SKM-1 (cell line): ENCODE results near the gene KCNG2.

Experiments used
- DNase-seq: peaks from one replicate; lab custom pipeline; 2025; ENCODE audit not compliant: unreplicated experiment; lab: John Stamatoyannopoulos, UW

The KCNG2 gene

DNA sequence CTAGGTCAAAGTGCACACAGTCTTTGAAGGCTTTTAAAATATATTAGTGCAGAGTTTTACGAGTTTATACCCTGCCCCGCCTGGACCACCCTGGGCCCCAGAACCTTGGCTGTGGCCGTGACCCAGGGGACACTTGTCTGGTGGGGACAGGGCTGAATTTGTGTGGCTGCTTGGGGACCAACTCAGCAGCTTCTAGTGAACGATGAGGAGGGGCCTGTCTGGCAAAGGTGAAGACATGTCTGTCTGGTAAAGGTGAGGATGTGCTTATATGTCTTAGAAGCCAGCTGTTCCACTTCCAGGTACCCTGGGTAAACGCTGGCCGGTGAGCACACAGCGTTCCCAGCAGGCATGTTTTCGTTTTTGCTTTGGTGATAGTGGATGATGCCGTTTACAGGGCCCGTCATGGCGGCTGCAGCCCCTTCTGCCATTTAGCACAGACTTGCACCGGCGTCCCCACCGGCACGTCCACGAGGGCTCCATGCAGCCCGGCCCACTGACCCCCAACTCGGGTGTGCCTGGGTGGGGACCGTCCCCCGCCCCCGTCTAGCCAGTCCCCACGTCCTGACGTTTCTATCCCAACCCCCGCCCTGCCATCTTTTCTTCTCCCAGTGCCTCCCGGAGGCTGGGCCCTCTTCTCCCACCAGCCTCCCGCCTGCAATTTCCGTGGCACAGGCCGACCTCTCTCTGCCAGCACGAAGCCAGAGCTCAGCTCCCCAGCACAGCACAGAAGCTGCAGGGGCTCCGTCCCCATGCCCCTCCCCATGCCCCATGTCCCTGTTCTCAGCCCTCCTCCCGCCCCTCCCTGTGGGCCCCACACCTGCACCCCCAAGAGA is 85.9 kb downstream of the KCNG2 start:
- no peak for DNase-seq

DNA sequence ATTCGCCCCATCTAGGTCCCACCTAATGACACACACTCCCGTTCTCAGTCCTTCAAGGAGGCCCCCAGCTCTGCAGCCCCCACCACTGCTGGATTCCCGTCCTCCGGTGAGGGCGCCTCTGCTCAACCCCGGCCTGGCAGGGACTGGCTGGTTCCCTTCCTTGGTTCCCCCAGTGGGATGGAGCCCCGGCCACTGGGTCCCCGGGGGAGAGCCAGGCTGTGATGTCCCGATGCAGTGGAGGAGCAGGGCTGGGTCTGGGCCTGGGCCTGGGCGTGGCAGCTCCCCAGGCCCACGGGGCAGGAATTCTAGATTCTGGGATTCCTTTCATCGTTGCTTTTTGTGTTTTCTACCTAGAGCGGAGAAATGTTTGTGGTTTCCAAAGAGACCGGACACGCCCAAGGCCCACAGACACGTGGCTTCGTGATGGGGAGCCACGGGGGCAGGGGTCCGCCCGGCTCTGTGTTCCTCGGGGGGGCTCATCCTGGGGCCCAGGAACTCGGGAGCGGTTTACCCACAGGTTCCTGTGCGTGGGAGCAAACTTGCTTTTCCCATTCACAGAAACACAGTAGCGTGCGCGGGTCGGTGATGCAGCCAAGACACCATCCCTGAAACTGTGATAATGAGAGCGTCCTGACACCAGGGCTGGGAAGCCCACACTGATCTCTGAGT is 86.7 kb downstream of the KCNG2 start:
- DNase-seq = no peak

GRCh38 chr18:79884963-79885728 is 87.4 kb downstream of the KCNG2 start:
- no peak for DNase-seq

DNA sequence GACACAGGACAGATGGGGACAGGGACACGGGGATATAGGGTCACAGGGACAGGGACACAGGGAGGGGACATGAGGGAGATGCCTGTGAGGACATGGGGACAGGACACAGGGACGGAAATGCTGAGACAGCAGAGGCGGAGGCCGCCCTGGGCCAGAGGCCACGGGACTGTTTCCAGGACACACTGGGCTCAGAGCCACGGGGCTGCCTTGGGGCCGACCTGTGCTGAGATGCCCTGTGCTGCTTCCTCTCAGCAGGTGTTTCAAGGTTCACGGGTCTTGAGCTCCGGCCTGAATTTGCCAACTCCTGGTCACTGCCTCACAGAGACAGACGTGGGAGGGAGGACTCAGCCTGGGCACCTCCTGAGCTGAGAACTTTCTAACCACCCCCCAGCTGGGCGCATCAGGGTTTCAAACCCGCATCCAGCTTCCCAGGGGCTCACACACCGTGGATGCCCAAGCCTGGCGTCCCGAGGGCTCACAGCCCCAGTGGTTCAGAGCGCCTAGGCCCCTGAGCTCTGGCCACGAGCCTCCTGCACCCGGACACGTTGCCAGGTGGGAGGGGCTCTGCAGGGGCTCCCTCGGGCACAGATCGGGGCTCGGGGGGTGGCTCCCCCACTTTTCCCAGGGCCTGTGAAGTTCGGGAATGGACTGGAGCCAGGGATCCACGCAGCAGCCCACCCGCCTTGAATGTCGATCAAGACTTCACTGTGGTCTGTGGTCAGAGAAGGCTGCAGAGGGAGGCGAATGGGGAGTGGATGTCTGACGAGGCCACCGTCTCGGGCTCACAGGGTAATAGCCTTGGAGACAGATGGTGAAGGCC is 89.7 kb downstream of the KCNG2 start:
- DNase-seq = no peak

DNA sequence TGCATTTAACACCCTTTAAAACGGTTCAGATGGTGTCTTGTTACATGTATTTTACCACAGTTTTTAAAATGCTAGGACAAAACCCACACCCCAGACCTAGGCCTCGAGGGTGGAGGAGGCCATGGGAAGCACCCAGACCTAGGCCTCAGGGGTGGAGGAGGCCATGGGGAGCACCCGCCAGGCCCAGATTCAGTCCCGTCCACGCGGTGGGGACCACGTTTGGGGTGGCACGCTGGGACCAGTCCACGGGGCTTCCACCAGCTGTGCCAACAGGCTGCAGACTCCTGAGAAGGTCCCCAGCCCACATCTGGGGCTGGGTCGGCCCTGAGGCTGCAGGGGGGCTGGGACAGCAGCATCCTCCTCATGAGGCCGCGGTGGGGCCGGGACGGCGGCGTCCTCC is 90.3 kb downstream of the KCNG2 start:
- DNase-seq = no peak

- no peak for DNase-seq
These were observed 91.8 kb downstream of the KCNG2 start for GRCh38 chr18:79889569-79889968.

DNA sequence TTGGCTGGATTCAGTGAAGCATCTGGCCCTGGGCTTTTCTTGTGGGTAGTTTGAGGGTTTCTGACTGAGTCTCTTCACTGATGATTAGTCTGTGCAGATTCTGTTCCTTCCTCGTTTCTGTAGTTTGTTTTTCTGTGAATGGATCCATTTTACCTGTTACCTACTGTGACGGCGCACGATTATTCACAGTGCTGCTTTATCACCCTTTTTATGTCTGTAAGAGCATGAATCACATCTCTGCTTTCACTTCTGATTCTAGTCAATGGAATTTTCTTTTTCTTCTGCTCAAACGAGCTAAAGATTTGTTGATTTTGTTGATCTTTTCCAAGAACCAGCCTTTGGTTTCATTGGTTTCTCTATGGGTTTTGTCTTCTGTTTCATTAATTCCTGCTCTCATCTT is 92.9 kb downstream of the KCNG2 start:
- DNase-seq = no peak

DNA sequence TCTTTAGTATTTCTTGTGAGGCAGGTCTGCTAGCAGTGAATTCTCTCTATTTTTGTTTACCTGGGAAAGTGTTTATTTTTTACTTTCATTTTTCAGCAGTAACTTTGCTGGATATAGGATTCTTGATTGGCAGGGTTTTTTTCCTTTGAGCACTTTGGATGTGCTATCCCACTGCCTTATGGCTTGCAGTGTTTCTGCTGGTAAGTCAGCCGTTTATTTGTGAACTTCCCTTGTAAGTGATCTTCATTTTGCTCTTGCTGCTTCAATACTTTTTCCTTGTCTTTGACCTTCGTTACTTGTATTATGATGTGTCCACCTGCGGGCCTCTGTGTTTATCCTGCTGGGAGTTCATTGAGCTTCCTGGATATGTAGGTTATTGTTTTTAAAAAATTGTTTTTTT is 99.0 kb downstream of the KCNG2 start:
- no peak for DNase-seq

DNA sequence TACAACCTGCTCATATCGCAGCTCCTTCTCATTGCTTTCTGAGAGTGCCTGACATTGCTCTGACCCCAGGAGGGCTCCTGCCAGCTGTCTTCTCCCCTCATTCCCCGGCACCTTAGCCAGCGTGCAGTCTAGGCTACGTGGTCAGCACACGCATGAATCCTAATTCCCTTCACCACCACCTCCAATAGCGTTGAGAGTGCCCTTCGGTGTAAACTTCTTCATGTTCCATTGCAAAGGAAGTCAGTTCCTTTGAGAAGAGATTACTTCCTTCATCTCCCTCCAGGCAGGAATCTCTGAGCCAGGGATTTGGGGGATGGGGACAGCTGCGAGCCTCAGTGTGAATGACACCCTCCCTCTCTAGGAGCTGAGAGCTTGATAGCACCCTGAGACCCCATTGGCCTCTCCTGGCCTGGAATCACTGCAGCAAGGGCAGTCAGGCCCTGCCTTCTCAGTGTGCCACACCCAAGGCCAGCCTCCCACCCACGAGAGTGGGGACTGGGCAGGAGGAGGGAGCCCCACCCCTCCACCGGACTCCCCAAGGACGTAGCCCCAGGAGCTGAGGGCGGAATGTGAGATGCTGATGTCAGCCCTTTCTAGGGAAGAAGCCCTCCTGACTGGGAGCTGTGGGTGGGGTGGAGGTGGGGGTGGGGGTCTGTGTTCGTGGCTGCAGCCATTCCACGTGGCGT is 100.3 kb downstream of the KCNG2 start:
- DNase-seq = no peak

- no peak for DNase-seq
These were observed 101.3 kb downstream of the KCNG2 start for GRCh38 chr18:79898952-79899608.

- DNase-seq = no peak
These were observed 102.1 kb downstream of the KCNG2 start for GRCh38 chr18:79899609-79900445.

- DNase-seq = no peak
These were observed 103.2 kb downstream of the KCNG2 start for GRCh38 chr18:79900610-79901570.

GRCh38 chr18:79901665-79902064 is 103.9 kb downstream of the KCNG2 start:
- no peak for DNase-seq

DNA sequence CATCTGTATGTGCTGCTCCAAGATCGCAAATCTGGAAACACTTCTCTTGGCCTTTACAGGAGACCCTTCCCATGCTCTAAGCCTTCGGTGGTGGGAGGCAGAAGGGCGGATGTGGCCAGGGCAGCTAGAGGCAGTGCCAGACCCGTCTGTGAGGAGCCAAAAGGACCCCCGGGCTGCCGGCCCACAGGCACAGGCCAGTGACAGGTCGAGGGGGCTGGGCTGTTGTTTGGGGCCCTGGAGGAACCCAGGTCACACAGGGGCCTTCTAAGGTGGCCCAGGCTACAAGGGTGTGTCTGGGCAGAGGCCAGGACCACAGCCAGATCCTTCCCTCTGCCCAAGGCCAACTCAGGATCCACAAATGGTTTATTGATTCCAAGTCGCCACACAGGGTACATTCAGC is 104.3 kb downstream of the KCNG2 start:
- DNase-seq = no peak

GRCh38 chr18:79902640-79903039 is 104.9 kb downstream of the KCNG2 start:
- DNase-seq = no peak

GRCh38 chr18:79903071-79903635 is 105.4 kb downstream of the KCNG2 start:
- DNase-seq = no peak

DNA sequence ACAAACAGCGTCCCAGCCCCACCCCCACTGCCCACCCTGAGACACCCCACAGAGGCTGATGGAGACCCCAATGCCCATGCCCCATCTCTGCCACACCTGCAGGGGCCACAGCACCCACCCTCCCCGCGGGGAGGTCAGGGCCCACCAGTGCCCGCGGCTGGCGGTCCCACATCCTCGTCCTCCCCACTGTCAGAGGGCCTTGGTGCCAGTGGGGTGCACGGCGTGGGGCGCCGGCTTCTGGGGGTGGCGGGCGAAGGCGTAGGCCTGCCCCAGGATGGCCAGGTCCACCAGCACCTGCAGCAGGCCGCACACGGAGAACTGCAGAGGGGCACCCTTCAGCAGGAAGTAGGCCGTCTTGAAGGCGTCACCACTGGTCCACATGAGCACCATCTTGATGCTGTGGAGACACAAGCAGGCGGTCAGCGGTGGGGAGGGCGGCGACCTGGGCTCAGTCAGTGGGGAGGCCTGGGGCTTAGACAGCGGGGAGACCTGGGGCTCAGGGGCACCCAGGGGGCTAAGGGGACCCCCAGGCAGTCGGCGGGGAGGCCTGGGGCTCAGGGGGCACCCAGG is 106.1 kb downstream of the KCNG2 start:
- no peak for DNase-seq
